ENCODE data around the gene IMMT. TPM values are rescaled to one million over a fixed set of nuclear protein-coding genes. Genes with fewer than 3 reads are reported as not detected.
A peak's percentile ranks its signal among the peaks of the same experiment; 100 is the strongest.

IMMT gene
- total and polyA plus RNA-seq, 2 donors (not counting 3 experiments of a cell fraction or from before 2014, with no cell fraction given) = 35.6 to 112 TPM

DNA sequence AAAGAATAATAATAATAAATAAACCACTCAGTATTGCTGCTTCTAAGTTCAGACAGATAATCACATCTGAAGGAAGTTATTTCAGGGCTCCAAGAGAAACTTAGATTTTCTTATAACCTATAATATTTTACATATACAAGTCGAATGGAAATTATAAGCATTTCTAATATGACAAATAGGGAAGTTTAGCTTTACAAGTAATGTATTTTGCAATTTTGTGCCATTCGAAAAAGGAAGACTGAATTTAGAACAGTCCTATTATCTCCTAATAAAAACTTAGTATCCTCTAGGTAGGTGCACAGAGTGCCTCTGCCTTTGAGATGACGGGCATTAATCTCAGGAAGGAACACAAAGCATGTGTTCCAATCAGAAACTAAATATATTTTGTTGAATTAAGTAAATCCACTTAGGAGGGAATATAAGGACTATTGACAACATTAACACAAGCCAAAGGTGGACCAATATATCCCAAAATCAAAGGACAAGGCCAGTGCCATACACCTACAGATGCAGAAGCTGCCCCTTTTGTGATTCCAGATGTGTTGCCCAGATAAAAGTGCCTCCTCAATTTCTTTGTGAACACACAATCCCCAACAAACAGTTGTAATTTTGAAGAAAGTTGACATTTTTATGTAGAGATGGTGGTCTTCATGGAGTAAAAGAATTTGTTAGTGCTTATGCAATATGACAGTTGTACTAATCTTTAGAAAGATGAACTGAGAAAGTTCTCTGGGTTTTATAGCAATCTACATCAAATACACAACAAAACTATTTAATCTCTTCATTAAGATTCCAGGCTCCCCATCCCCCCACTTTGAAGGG, 52.6 kb downstream of the IMMT start:
- intact Hi-C loops (cut with micrococcal nuclease) = no loop called here
- POLR2A ChIA-PET = no interaction called here

DNA sequence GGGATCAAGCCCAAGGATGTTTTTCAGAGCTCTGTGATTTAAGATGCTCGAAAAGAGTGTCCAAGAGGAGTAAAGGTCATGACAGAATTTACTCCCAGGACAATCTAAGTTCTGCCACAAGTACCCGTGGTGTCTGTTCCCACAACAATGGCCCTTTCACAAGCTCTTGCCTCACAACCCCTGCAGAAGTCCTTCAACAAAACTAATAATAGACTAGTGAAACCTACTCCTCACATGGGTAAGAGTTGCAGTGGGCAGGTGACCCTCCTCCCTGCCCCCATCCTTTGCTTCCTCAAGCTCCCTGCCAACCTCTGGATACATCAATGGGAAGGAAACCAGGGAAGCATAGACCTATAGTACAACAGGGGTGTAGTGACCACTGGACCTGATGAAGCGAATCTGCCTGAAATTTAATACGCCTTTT, 54.3 kb downstream of the IMMT start:
- Histone ChIP-seq H3K4me1 (ENCODE audit: control insufficient read depth, extremely low read depth, insufficient read depth, low read length) (no peaks in the 10 kb centered on the region), H3K4me3 (replicated peaks in 1 of 3; ENCODE audit: insufficient read depth in 1 of 3, low read depth in 1 of 3, low read length in 3 of 3) (no peak overlapping the region), H2AFZ (ENCODE audit: low read depth, low read length) (no peak overlapping the region), H3K79me2 (ENCODE audit: control insufficient read depth, insufficient read depth, low read length) (no peaks in the 10 kb centered on the region), H3K27me3 (ENCODE audit: control insufficient read depth in 2 of 2, insufficient read depth in 2 of 2, low read length in 2 of 2) (no peaks in the 10 kb centered on the region), H3K9ac (replicated peaks; ENCODE audit: extremely low read depth, insufficient read depth, low read length) (no peak overlapping the region), H3K36me3 (ENCODE audit: control insufficient read depth in 2 of 2, extremely low read depth in 1 of 2, insufficient read depth in 2 of 2, low read length in 2 of 2) (peaks cover 20 to 26% of the 10 kb centered on the region in 2 experiments), H3K9me3 (replicated peaks; ENCODE audit: control insufficient read depth, insufficient read depth, low read length) (no peaks in the 10 kb centered on the region), H4K20me1 (replicated peaks; ENCODE audit: control insufficient read depth, extremely low read depth, insufficient read depth, low read length) (no peaks in the 10 kb centered on the region), H3K4me2 (ENCODE audit: insufficient read depth, low read length) (no peak overlapping the region), H3K9me1 (replicated peaks; ENCODE audit: control insufficient read depth, extremely low read depth, insufficient read depth, low read length) (no peaks in the 10 kb centered on the region), H3K27ac (ENCODE audit: insufficient read depth, low read depth, low read length) (no peak overlapping the region)
- FAIRE-seq (no peak), DNase-seq (ENCODE audit: low read depth, low spot score) (no peak)
- BruUV-seq (replicated peaks) = no TSS peak
- ChIA-PET POLR2A (interaction anchor here (0.5 kb wide), 1 partner anchor 13 kb away, joined by 3 read pairs; no protein-coding TSS in a partner anchor), CTCF (no interaction called here)
- dilution Hi-C loops (cut with MboI; ENCODE audit: extremely low pct_ligation_motif_present, low sequenced_read_pairs) (no loop called here), intact Hi-C loops (cut with micrococcal nuclease) (no loop called here)
- TF ChIP-seq FOS (IDR thresholded peaks at IDR 0.05; ENCODE audit: borderline replicate concordance, insufficient read depth, low read length) (no peak), POLR2AphosphoS5 (IDR thresholded peaks at IDR 0.05; ENCODE audit: insufficient read depth, low read depth, low read length) (peak; percentile 40)

More for the DNA sequence above, 52.6 kb downstream of the IMMT start:
- no peak overlapping the region for H3K9ac ChIP-seq (replicated peaks; ENCODE audit: extremely low read depth, insufficient read depth, low read length)
- no peaks in the 10 kb centered on the region for H3K9me1 ChIP-seq (replicated peaks; ENCODE audit: control insufficient read depth, extremely low read depth, insufficient read depth, low read length)
- FAIRE-seq (no peak), DNase-seq (ENCODE audit: low read depth, low spot score) (no peak)
- TF ChIP-seq MYC (IDR thresholded peaks at IDR 0.05; ENCODE audit: low read depth, low read length) = no peak
- no peaks in the 10 kb centered on the region for H3K27me3 ChIP-seq (ENCODE audit: control insufficient read depth in 2 of 2, insufficient read depth in 2 of 2, low read length in 2 of 2)
- H3K36me3 ChIP-seq (ENCODE audit: control insufficient read depth in 2 of 2, extremely low read depth in 1 of 2, insufficient read depth in 2 of 2, low read length in 2 of 2) = peaks cover 21 to 23% of the 10 kb centered on the region in 2 experiments
- H2AFZ ChIP-seq (ENCODE audit: low read depth, low read length) = no peak overlapping the region
- CTCF ChIA-PET = interaction anchor here (0.9 kb wide), 1 partner anchor 8 kb away, joined by 4 read pairs; no protein-coding TSS in a partner anchor
- no peaks in the 10 kb centered on the region for H3K4me1 ChIP-seq (ENCODE audit: control insufficient read depth, extremely low read depth, insufficient read depth, low read length)
- H3K79me2 ChIP-seq (ENCODE audit: control insufficient read depth, insufficient read depth, low read length) = no peaks in the 10 kb centered on the region
- dilution Hi-C loops (cut with MboI; ENCODE audit: extremely low pct_ligation_motif_present, low sequenced_read_pairs) = no loop called here
- no peak overlapping the region for H3K4me3 ChIP-seq (replicated peaks in 1 of 3; ENCODE audit: insufficient read depth in 1 of 3, low read depth in 1 of 3, low read length in 3 of 3)
- H3K4me2 ChIP-seq (ENCODE audit: insufficient read depth, low read length) = no peak overlapping the region
- BruUV-seq (replicated peaks) = no TSS peak
- H3K27ac ChIP-seq (ENCODE audit: insufficient read depth, low read depth, low read length) = no peak overlapping the region
- no peaks in the 10 kb centered on the region for H4K20me1 ChIP-seq (replicated peaks; ENCODE audit: control insufficient read depth, extremely low read depth, insufficient read depth, low read length)
- no peaks in the 10 kb centered on the region for H3K9me3 ChIP-seq (replicated peaks; ENCODE audit: control insufficient read depth, insufficient read depth, low read length)

Data from endothelial cell of umbilical vein (primary cell).